Naive thymus-derived CD4-positive, alpha-beta T cell (primary cell): Measurements from ENCODE around the gene ANK3. TPM values are rescaled to one million over a fixed set of nuclear protein-coding genes. Genes with fewer than 3 reads are reported as not detected.
A peak's percentile ranks its signal among the peaks of the same experiment; 100 is the strongest.

ENCODE experiments used
- ATAC-seq: fragments of 150-1000 bp; cut with Tn5 transposase; 2 replicates; pipeline ENCODE4 v1.10.0; 2021; ENCODE audit warnings: mild to moderate bottlenecking, moderate library complexity
- CTCF ChIA-PET: fragments of 350-600 bp; sonication (Branson Sonifier 250); formaldehyde crosslinking; loops from one replicate; lab custom pipeline; 2021; ENCODE audit warnings: antibody characterized with exemption; lab: Charles Lee
- POLR2A ChIA-PET: fragments of 350-600 bp; sonication (Branson Sonifier 250); formaldehyde crosslinking; loops from one replicate; lab custom pipeline; 2021; ENCODE audit warnings: antibody characterized with exemption, inconsistent platforms; lab: Charles Lee
- DNase-seq, 9 donors: peaks; one replicate each; pipeline versions ENCODE4 v3.0.0 to v3.0.0-alpha.2; 2020 to 2022; ENCODE audit warnings: mixed read lengths in 1 of 9
- H3K27ac ChIP-seq: one replicate; pipeline ENCODE4 v1.7.0; 2013; ENCODE audit warnings: mild to moderate bottlenecking, low read depth, low read length, moderate library complexity
- H3K27me3 ChIP-seq, 2 donors: one replicate each; pipeline ENCODE4 v1.7.0; 2013; ENCODE audit warnings: low read length in 2 of 2, mild to moderate bottlenecking in 2 of 2, moderate library complexity in 2 of 2; ENCODE audit not compliant: control insufficient read depth in 2 of 2, insufficient read depth in 2 of 2
- H3K36me3 ChIP-seq, 3 experiments: 1 replicate in 2 of 3; 2 replicates in 1 of 3; pipeline ENCODE4 v1.7.0; 2013; ENCODE audit warnings: low read length in 3 of 3, mild to moderate bottlenecking in 3 of 3, moderate library complexity in 1 of 3; ENCODE audit not compliant: insufficient read depth in 3 of 3, control insufficient read depth in 2 of 3
- H3K4me1 ChIP-seq, 2 donors: one replicate each; pipeline ENCODE4 v1.7.0; 2013; ENCODE audit warnings: low read length in 2 of 2, mild to moderate bottlenecking in 2 of 2, moderate library complexity in 1 of 2; ENCODE audit not compliant: control insufficient read depth in 2 of 2, insufficient read depth in 2 of 2
- H3K4me3 ChIP-seq: 2 replicates; pipeline ENCODE4 v1.7.0; 2013; ENCODE audit warnings: mild to moderate bottlenecking, low read length
- H3K9me3 ChIP-seq, 3 experiments: 1 replicate in 2 of 3; 2 replicates in 1 of 3; pipeline ENCODE4 v1.7.0; 2013; ENCODE audit warnings: low read length in 3 of 3; ENCODE audit not compliant: control insufficient read depth in 2 of 3
- H3K27ac Mint-ChIP-seq, 9 donors: one replicate each; pipeline ENCODE4 v1.8.0; 2020 to 2022; ENCODE audit warnings: mixed read lengths in 9 of 9, mild to moderate bottlenecking in 8 of 9, moderate library complexity in 5 of 9, inconsistent platforms in 2 of 9
- H3K27me3 Mint-ChIP-seq, 5 donors: one replicate each; pipeline ENCODE4 v1.8.0; 2021 to 2022; ENCODE audit warnings: mixed read lengths in 5 of 5, mild to moderate bottlenecking in 1 of 5
- H3K36me3 Mint-ChIP-seq, 5 donors: one replicate each; pipeline ENCODE4 v1.8.0; 2020 to 2022; ENCODE audit warnings: mixed read lengths in 5 of 5, mild to moderate bottlenecking in 3 of 5, inconsistent platforms in 1 of 5
- H3K4me1 Mint-ChIP-seq, 7 donors: one replicate each; pipeline ENCODE4 v1.8.0; 2020 to 2022; ENCODE audit warnings: mixed read lengths in 7 of 7, mild to moderate bottlenecking in 3 of 7, inconsistent platforms in 1 of 7
- H3K4me3 Mint-ChIP-seq, 10 donors: one replicate each; pipeline ENCODE4 v1.8.0; 2020 to 2022; ENCODE audit warnings: mild to moderate bottlenecking in 10 of 10, mixed read lengths in 10 of 10, moderate library complexity in 6 of 10, inconsistent platforms in 2 of 10
- H3K9me3 Mint-ChIP-seq, 11 donors: one replicate each; pipeline ENCODE4 v1.8.0; 2020 to 2022; ENCODE audit warnings: mixed read lengths in 11 of 11, mild to moderate bottlenecking in 4 of 11, inconsistent platforms in 1 of 11, moderate library complexity in 1 of 11
- intact Hi-C, 2 donors: fragments of 100-400 bp; cut with micrococcal nuclease; formaldehyde crosslinking; loops; one replicate each; pipeline ENCODE4 v1.15.1; 2023
- polyA plus RNA-seq, 2 donors: library from polyadenylated mRNA; unstranded; fragments of 300-500 nt; fragmentation: Illumina TruSeq; gene quantifications; one replicate each; pipeline ENCODE4 v1.2.3, GENCODE V29; 2021
- total RNA-seq, 6 experiments: library from RNA in 5 of 6; stranded (reverse) in 5 of 6; gene quantifications; 1 replicate in 5 of 6; 2 replicates in 1 of 6; pipeline ENCODE4 v1.2.3 and lab custom pipeline; 2021 to 2026

The ANK3 gene
- total and polyA plus RNA-seq, 7 experiments from 2014 or later: 23.9 to 72.9 (median 61.4) TPM

DNA sequence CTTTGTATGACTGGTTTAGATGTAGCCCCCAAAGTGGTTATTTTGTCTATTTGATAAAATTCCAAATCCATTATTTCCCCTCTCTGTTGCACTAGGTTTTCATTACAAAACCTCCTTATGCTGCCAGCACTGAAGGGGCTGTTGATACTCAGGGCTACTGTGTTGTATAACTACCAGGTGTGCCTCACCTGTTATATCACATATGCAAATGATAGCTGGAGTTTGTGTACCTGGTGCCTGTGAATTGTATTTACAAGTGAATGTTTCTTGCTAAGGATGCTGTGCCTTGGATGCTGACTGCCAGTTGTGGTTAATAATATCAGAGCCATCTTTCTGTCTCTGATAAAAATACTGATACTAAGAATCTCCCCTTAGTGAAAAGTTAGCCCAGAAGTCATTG is 398.6 kb downstream of the ANK3 start:
- CTCF ChIA-PET: no interaction called here
- peaks cover 5 to 9% (median 6%) of the 10 kb centered on the region in 7 donors for H3K4me1 Mint-ChIP-seq

DNA sequence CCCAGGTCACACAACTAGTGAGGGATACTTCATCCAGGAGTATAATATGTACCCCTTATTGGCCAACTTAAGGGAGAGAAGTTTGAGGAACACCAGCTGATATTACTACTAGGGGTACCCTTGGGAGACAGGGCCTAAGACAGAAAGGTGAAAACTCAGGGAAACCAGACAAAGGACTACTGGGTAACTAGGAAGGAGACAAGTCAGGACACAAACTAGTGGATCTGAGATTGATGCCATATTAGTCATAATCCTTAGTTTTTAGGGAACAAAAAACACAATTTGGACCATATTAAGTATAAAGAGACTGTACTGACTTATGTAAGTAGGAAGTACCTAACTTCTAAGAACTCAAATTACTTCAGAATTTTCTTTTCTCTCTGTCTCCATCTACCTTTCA is 404.0 kb downstream of the ANK3 start:
- H3K9me3 Mint-ChIP-seq: no peaks in the 10 kb centered on the region
- ChIA-PET CTCF (no interaction called here), POLR2A (no interaction called here)
- Histone ChIP-seq H3K4me3 (no peak overlapping the region), H3K36me3 (no peaks in the 10 kb centered on the region), H3K27me3 (no peaks in the 10 kb centered on the region), H3K4me1 (no peaks in the 10 kb centered on the region), H3K27ac (no peak overlapping the region), H3K9me3 (no peaks in the 10 kb centered on the region)
- peaks cover 4 to 33% (median 14%) of the 10 kb centered on the region in 5 donors for H3K27me3 Mint-ChIP-seq
- ATAC-seq: no peak
- no peaks in the 10 kb centered on the region for H3K4me1 Mint-ChIP-seq
- no peak for DNase-seq
- intact Hi-C loops: no loop called here
- no peak overlapping the region for H3K27ac Mint-ChIP-seq
- no peaks in the 10 kb centered on the region for H3K36me3 Mint-ChIP-seq
- H3K4me3 Mint-ChIP-seq: no peak overlapping the region

More for the DNA sequence above, 398.6 kb downstream of the ANK3 start:
- Mint-ChIP-seq H3K9me3 (no peaks in the 10 kb centered on the region), H3K4me3 (peak overlapping the region in 1 of 10 donors; percentile 35), H3K27me3 (peaks cover 10 to 47% (median 30%) of the 10 kb centered on the region in 5 donors), H3K27ac (no peak overlapping the region), H3K36me3 (no peaks in the 10 kb centered on the region)
- Histone ChIP-seq H3K4me3 (no peak overlapping the region), H3K4me1 (no peaks in the 10 kb centered on the region), H3K27me3 (peaks cover 0 to 6% of the 10 kb centered on the region in 2 donors), H3K36me3 (no peaks in the 10 kb centered on the region), H3K9me3 (no peaks in the 10 kb centered on the region), H3K27ac (no peak overlapping the region)
- ATAC-seq (no peak), DNase-seq (no peak)
- intact Hi-C loops: no loop called here
- POLR2A ChIA-PET: no interaction called here

DNA sequence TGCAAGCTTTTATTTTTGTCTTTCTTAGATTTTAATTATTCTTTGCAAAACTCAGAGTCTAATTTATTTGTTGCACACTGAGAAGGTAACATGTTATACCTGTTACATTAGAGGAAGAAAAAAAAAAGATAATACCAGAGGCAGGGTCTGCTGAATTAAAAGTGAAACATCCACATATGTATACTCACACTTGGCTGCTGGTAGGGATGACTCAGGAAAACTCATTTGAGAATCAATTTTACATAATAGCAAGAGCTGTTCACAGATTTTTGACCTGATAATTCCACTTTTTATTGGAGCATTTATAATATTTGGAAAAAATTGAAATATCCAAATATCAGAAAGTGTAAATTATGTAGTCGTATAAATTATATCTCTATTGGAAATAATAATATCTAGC is 405.3 kb downstream of the ANK3 start:
- CTCF ChIA-PET: no interaction called here
- Histone ChIP-seq H3K4me1 (no peaks in the 10 kb centered on the region), H3K27ac (no peak overlapping the region), H3K36me3 (no peaks in the 10 kb centered on the region), H3K4me3 (no peak overlapping the region), H3K27me3 (no peaks in the 10 kb centered on the region), H3K9me3 (no peaks in the 10 kb centered on the region)
- ATAC-seq: no peak
- Mint-ChIP-seq H3K36me3 (no peaks in the 10 kb centered on the region), H3K27ac (no peak overlapping the region), H3K9me3 (peaks cover 0 to 7% (median under 1%) of the 10 kb centered on the region in 11 donors), H3K27me3 (peaks cover 0 to 28% (median 8%) of the 10 kb centered on the region in 5 donors), H3K4me3 (no peak overlapping the region), H3K4me1 (no peaks in the 10 kb centered on the region)
- POLR2A ChIA-PET: no interaction called here
- no peak for DNase-seq
- intact Hi-C loops: no loop called here

DNA sequence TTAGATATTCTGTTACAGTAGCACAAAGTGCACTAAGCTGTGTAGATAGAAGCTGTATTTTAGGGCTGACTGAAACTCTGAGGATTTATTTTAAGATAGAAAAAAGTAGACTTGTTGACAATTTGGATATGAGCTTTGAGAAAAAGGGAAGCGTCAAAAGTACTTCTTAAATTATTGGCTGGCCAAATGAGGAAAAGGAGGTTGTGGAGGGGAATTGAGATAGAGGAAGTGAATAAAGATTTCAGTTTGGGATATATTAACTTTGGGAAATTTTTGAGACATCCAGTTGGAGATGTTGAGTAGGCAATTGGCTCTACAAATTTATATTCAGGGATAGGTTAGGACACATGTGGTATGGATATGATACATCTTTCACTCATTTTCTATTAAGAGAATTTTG is 409.3 kb downstream of the ANK3 start:
- H3K27me3 ChIP-seq: no peaks in the 10 kb centered on the region
- intact Hi-C loops: no loop called here
- ChIA-PET POLR2A (no interaction called here), CTCF (no interaction called here)
- H3K4me1 ChIP-seq: no peaks in the 10 kb centered on the region
- Mint-ChIP-seq H3K9me3 (peaks cover 6 to 40% (median 20%) of the 10 kb centered on the region in 11 donors), H3K27me3 (peaks cover 0 to 8% (median 0%) of the 10 kb centered on the region in 5 donors), H3K36me3 (peaks cover 0 to 10% (median 3%) of the 10 kb centered on the region in 5 donors), H3K4me3 (no peak overlapping the region), H3K4me1 (no peaks in the 10 kb centered on the region), H3K27ac (no peak overlapping the region)
- peaks cover 0 to 9% (median 0%) of the 10 kb centered on the region in 3 experiments for H3K9me3 ChIP-seq
- no peak overlapping the region for H3K4me3 ChIP-seq
- no peaks in the 10 kb centered on the region for H3K36me3 ChIP-seq
- DNase-seq (no peak), ATAC-seq (no peak)
- no peak overlapping the region for H3K27ac ChIP-seq

DNA sequence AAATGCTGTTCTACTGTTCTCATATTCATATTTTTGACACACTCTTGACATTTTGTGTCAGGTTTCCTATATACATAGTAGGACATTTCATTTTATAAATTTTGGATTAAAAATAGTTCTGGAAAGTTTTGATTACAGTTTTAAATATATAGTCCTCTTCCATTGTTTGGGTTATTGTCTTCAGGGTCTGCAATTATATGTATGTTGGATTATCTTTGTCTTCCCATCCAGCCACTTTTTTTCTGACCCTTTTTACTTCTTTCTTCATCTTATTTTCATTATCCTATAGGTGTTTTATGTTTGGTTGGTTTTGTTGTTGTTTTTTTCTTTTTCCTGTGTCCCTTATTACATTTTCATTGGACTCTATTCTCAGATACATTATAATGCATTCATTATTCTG is 412.2 kb downstream of the ANK3 start:
- no peak overlapping the region for H3K27ac Mint-ChIP-seq
- H3K4me1 ChIP-seq: no peaks in the 10 kb centered on the region
- POLR2A ChIA-PET: no interaction called here
- H3K4me3 Mint-ChIP-seq: no peak overlapping the region
- H3K27me3 Mint-ChIP-seq: peaks cover 0 to 8% (median 0%) of the 10 kb centered on the region in 5 donors
- H3K4me1 Mint-ChIP-seq: no peaks in the 10 kb centered on the region
- peaks cover 0 to 10% (median 3%) of the 10 kb centered on the region in 5 donors for H3K36me3 Mint-ChIP-seq
- H3K4me3 ChIP-seq: no peak overlapping the region
- ATAC-seq (no peak), DNase-seq (no peak)
- H3K36me3 ChIP-seq: no peaks in the 10 kb centered on the region
- H3K27ac ChIP-seq: no peak overlapping the region
- H3K27me3 ChIP-seq: no peaks in the 10 kb centered on the region
- CTCF ChIA-PET: interaction anchor here (0.6 kb wide), 1 partner anchor 993 kb away, joined by 4 read pairs; no protein-coding TSS in a partner anchor
- H3K9me3 Mint-ChIP-seq: peaks cover 6 to 40% (median 22%) of the 10 kb centered on the region in 11 donors
- intact Hi-C loops: no loop called here
- peaks cover 0 to 9% (median 0%) of the 10 kb centered on the region in 3 experiments for H3K9me3 ChIP-seq

DNA sequence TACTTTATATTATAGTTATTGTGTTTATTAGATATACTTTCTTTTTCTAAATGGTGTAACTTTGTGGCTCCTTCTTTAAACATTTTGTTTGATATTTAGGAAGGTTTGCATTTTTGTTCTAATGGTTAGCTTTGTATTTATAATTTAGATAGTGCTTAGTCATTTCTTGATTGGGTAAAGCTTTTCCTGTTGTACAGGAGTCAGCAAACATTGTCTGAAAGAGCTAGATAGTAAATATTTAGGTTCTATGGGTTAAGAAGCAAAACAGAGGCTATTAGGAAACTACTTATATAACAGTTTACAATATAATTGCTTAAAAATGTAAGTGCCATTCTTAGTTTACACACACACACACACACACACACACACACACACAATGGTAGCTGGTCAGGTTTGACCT is 412.8 kb downstream of the ANK3 start:
- no peaks in the 10 kb centered on the region for H3K4me1 ChIP-seq
- peaks cover 0 to 8% (median 0%) of the 10 kb centered on the region in 5 donors for H3K27me3 Mint-ChIP-seq
- no peaks in the 10 kb centered on the region for H3K4me1 Mint-ChIP-seq
- no peak overlapping the region for H3K27ac ChIP-seq
- H3K27ac Mint-ChIP-seq: no peak overlapping the region
- no peak for ATAC-seq
- DNase-seq: no peak
- no peak overlapping the region for H3K4me3 ChIP-seq
- POLR2A ChIA-PET: no interaction called here
- H3K36me3 ChIP-seq: no peaks in the 10 kb centered on the region
- intact Hi-C loops: no loop called here
- peaks cover 0 to 10% (median 3%) of the 10 kb centered on the region in 5 donors for H3K36me3 Mint-ChIP-seq
- H3K27me3 ChIP-seq: no peaks in the 10 kb centered on the region
- CTCF ChIA-PET: interaction anchor here (0.6 kb wide), 1 partner anchor 992 kb away, joined by 4 read pairs; no protein-coding TSS in a partner anchor
- H3K4me3 Mint-ChIP-seq: no peak overlapping the region
- peaks cover 6 to 40% (median 22%) of the 10 kb centered on the region in 11 donors for H3K9me3 Mint-ChIP-seq
- peaks cover 0 to 9% (median 0%) of the 10 kb centered on the region in 3 experiments for H3K9me3 ChIP-seq
